ENCODE measurements around the gene GNG7. TPM values are rescaled to one million over a fixed set of nuclear protein-coding genes. Genes with fewer than 3 reads are reported as not detected.

Gene GNG7
- total and polyA plus RNA-seq, 2 experiments from 2014 or later, result 0.11 to 0.13 TPM

DNA sequence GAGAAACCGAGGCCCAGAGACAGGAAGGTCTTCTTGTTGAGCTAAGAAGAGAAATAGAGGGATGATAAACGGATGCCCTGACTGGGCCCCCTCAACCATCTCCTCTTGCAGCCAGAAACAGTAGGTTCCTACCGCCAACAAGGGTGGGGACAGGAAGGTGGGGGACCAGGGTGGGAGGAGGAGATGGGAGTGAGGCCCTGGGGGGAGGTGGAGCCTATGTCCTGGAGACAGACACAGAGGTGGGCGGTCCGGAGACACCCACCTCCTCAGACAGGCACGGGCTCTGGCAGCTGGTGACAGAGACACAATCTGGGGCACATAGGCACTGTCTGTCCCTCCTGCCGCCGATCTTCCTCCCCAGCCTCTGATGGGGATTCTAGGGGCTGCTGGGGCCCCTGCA is 209.6 kb downstream of the GNG7 start:
- Histone ChIP-seq H2AFZ (no peak overlapping the region), H3K79me2 (ENCODE audit: insufficient read depth) (no peaks in the 10 kb centered on the region), H4K20me1 (ENCODE audit: insufficient read depth) (no peaks in the 10 kb centered on the region), H3K9me2 (ENCODE audit: insufficient read depth) (no peaks in the 10 kb centered on the region), H3K36me3 (ENCODE audit: low read depth) (no peaks in the 10 kb centered on the region), H3K9me3 (ENCODE audit: low read depth) (no peaks in the 10 kb centered on the region), H3K4me3 (no peak overlapping the region), H3K4me2 (ENCODE audit: unreplicated experiment) (no peak overlapping the region), H3F3A (ENCODE audit: insufficient read depth) (peaks cover 39% of the 10 kb centered on the region), H3K27me3 (replicated peaks; ENCODE audit: insufficient read depth) (no peaks in the 10 kb centered on the region), H3K9ac (no peak overlapping the region), H3K4me1 (ENCODE audit: insufficient read depth) (peaks cover 24% of the 10 kb centered on the region), H3K27ac (peak overlapping the region; percentile 86)
- no peak for DNase-seq
- WGBS, 2 experiments (ENCODE audit: low coverage in 1 of 2, low lambda C conversion rate in 2 of 2, missing lambda C conversion rate in 2 of 2), result 80 to 86% methylated on average over 5 to 8 of the region's 8 CpGs
- in situ Hi-C loops (cut with MboI), result no loop called here
- TF ChIP-seq EZH2phosphoT487 (IDR thresholded peaks at IDR 0.05; ENCODE audit: insufficient read depth, low read depth), result no peak
- TF ChIP-seq EZH2 (IDR thresholded peaks at IDR 0.05; ENCODE audit: insufficient read depth, poor library complexity, severe bottlenecking), result no peak

GRCh38 chr19:2491130-2491801 is 211.2 kb downstream of the GNG7 start:
- DNase-seq, result peak; percentile 95
- Histone ChIP-seq H3K9ac (peak overlapping the region; percentile 58), H3K4me1 (ENCODE audit: insufficient read depth) (peaks cover 24% of the 10 kb centered on the region), H3F3A (ENCODE audit: insufficient read depth) (peaks cover 31% of the 10 kb centered on the region), H3K27ac (peak overlapping the region; percentile 86), H3K27me3 (replicated peaks; ENCODE audit: insufficient read depth) (no peaks in the 10 kb centered on the region), H3K36me3 (ENCODE audit: low read depth) (no peaks in the 10 kb centered on the region), H3K79me2 (ENCODE audit: insufficient read depth) (no peaks in the 10 kb centered on the region), H3K9me3 (ENCODE audit: low read depth) (no peaks in the 10 kb centered on the region), H3K4me3 (0 out of 2 replicates have a peak overlapping the region, but pooled peaks have one; percentile 12), H3K4me2 (ENCODE audit: unreplicated experiment) (peak overlapping the region; percentile 16), H4K20me1 (ENCODE audit: insufficient read depth) (no peaks in the 10 kb centered on the region), H3K9me2 (ENCODE audit: insufficient read depth) (no peaks in the 10 kb centered on the region), H2AFZ (no peak overlapping the region)
- WGBS, 2 experiments (ENCODE audit: low coverage in 1 of 2, low lambda C conversion rate in 2 of 2, missing lambda C conversion rate in 2 of 2), result 24 to 26% methylated on average over 23 of the region's 23 CpGs
- in situ Hi-C loops (cut with MboI), result no loop called here
- TF ChIP-seq EZH2 (IDR thresholded peaks at IDR 0.05; ENCODE audit: insufficient read depth, poor library complexity, severe bottlenecking), result no peak

DNA sequence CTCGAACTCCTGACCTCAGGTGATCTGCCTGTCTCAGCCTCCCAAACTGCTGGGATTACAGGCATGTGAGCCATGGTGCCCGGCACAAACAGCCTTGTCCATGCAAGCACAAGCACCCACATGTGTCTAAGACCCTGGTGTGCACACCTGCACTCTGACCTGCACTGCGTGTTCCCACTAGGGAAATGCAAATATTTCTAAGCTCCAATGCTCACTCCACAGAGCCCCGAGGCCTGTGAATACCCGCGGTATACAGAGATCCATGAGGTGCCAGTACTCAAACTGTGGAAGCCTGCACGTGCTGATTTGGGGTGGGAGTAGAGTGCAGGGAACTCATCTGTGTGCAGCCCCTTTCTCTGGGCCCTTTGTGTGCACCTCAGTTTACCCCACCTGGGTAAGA is 211.8 kb downstream of the GNG7 start:
- 63 to 70% methylated on average over 7 of the region's 7 CpGs for WGBS, 2 experiments (ENCODE audit: low coverage in 1 of 2, low lambda C conversion rate in 2 of 2, missing lambda C conversion rate in 2 of 2)
- Histone ChIP-seq H3K27ac (peak overlapping the region; percentile 86), H3K4me3 (no peak overlapping the region), H4K20me1 (ENCODE audit: insufficient read depth) (no peaks in the 10 kb centered on the region), H3K4me2 (ENCODE audit: unreplicated experiment) (no peak overlapping the region), H3K36me3 (ENCODE audit: low read depth) (no peaks in the 10 kb centered on the region), H2AFZ (no peak overlapping the region), H3K79me2 (ENCODE audit: insufficient read depth) (no peaks in the 10 kb centered on the region), H3K9ac (peak overlapping the region; percentile 28), H3F3A (ENCODE audit: insufficient read depth) (peaks cover 26% of the 10 kb centered on the region), H3K9me2 (ENCODE audit: insufficient read depth) (no peaks in the 10 kb centered on the region), H3K4me1 (ENCODE audit: insufficient read depth) (peaks cover 18% of the 10 kb centered on the region), H3K9me3 (ENCODE audit: low read depth) (no peaks in the 10 kb centered on the region), H3K27me3 (replicated peaks; ENCODE audit: insufficient read depth) (no peaks in the 10 kb centered on the region)
- TF ChIP-seq EZH2 (IDR thresholded peaks at IDR 0.05; ENCODE audit: insufficient read depth, poor library complexity, severe bottlenecking) (no peak), EZH2phosphoT487 (IDR thresholded peaks at IDR 0.05; ENCODE audit: insufficient read depth, low read depth) (no peak)
- no peak for DNase-seq
- in situ Hi-C loops (cut with MboI), result no loop called here

DNA sequence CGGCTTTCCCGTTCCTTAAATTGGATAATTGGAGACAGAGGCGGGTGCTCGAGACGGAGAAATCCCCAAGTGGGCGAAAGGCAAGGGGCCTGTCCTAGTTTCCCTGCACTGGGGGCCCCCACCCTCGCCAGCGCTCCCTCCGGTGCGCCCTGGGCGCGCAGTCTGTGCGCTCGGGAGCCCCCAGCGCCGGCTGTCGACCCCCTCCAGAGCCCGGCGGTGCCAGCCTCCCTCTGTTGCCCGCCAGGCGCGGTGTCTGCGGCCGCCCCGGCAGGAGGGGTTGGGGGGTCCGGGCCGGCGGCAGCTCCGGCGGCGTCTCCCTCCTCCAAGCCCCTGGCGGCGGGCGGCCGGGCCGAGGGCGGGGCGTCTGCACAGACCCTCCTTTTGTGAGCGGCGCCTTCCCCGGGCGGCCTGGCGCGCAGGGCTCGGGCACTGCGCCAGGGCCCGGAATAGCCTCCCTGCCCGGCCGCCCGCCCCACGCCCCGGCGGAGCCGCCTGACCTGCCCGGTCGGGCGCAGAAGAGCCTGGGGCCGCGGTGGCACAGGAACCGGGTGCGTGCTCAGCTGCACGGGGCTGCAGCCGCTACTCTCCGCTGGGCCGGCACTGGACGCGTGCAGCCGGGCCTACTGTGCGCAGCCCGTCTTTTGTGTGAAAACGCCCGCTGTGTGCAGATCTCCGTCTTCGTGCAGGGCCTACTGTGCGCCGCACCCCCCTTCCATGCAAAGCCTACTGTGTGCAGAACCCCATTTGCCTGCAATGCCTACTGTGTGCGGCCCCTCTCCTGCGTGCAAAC is 213.4 kb downstream of the GNG7 start:
- peak; percentile 82 for DNase-seq
- H3K36me3 ChIP-seq (ENCODE audit: low read depth), result no peaks in the 10 kb centered on the region
- peaks cover 15% of the 10 kb centered on the region for H3K4me1 ChIP-seq (ENCODE audit: insufficient read depth)
- peak overlapping the region; percentile 69 for H3K9ac ChIP-seq
- no peaks in the 10 kb centered on the region for H4K20me1 ChIP-seq (ENCODE audit: insufficient read depth)
- peak overlapping the region; percentile 77 for H3K4me2 ChIP-seq (ENCODE audit: unreplicated experiment)
- WGBS, 2 experiments (ENCODE audit: low coverage in 1 of 2, low lambda C conversion rate in 2 of 2, missing lambda C conversion rate in 2 of 2), result 6 to 7% methylated on average over 32 to 48 of the region's 78 CpGs
- no peaks in the 10 kb centered on the region for H3K9me2 ChIP-seq (ENCODE audit: insufficient read depth)
- H3K27ac ChIP-seq, result peak overlapping the region; percentile 2; the same call in 1 of the 2 replicates
- H3K27me3 ChIP-seq (replicated peaks; ENCODE audit: insufficient read depth), result no peaks in the 10 kb centered on the region
- in situ Hi-C loops (cut with MboI), result loop anchor here (5.0 to 10.0 kb wide), 2 partner anchors 48 to 96 kb away; no protein-coding TSS in a partner anchor
- H3K9me3 ChIP-seq (ENCODE audit: low read depth), result no peaks in the 10 kb centered on the region
- peaks cover 26% of the 10 kb centered on the region for H3F3A ChIP-seq (ENCODE audit: insufficient read depth)
- TF ChIP-seq EZH2phosphoT487 (IDR thresholded peaks at IDR 0.05; ENCODE audit: insufficient read depth, low read depth) (no peak), EZH2 (IDR thresholded peaks at IDR 0.05; ENCODE audit: insufficient read depth, poor library complexity, severe bottlenecking) (no peak)
- H2AFZ ChIP-seq, result peak overlapping the region; percentile 62
- no peaks in the 10 kb centered on the region for H3K79me2 ChIP-seq (ENCODE audit: insufficient read depth)
- peak overlapping the region; percentile 62 for H3K4me3 ChIP-seq
